ENCODE measurements around the gene NR0B2. TPM values are rescaled to one million over a fixed set of nuclear protein-coding genes. Genes with fewer than 3 reads are reported as not detected.

NR0B2 gene
- total RNA-seq, 1 donor from 2014 or later, result not detected

DNA sequence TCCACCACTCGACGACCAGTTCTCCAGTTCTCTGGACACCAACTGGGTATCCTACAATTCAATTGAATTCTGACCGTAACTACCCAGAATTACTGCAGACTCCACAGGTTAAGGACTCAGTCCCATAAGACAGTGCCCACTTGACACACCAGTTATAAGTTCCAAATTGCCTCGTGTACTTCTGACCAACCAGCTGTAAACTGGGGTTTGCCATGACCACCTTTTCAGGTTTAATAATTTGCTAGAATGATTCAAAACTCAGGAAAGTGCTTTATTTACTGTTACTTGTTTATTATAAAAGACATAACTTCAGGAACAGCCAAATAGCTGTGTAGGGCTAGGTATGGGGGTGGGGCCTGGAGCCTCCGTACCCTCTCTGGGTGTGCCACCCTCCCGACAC lies 23.0 kb upstream of the NR0B2 start:
- DNase-seq, result no peak

DNA sequence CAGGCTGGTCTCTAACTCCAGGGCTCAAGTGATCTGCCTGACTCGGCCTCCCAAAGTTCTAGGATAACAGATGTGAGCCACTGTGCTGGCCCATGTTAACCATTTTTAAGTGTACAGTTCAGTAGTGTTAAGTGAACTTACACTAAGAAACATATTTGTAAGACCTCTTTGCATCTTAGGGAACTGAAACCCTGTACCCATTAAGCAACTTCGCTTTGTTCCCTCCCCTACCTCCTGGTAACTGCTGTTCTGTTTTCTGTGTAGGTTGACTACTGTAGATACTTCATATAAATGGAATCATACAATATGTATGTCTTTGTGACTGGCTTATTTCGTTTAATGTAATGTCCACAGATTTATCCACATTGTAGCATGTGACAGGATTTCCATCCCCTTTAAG lies 18.8 kb upstream of the NR0B2 start:
- DNase-seq, result no peak

DNA sequence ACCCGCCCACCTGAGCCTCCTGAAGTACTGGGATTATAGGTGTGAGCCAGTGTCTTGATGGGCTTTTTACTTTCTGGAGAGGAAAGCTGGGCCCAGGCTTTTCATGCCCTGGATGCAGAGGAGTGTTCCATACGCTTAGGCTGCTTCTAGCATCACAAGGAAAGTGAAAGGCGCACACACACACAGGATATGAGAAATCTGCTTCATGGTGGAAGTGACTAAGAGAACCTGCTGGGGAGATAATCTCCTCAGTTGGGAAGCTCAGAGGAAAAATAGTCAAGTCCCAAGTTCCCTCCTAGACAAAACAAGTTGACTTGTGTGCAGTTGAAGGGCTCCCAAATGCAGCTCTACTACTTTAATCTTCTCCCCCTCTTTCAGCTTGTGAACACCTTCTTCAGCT lies 9.9 kb upstream of the NR0B2 start:
- DNase-seq, result no peak

DNA sequence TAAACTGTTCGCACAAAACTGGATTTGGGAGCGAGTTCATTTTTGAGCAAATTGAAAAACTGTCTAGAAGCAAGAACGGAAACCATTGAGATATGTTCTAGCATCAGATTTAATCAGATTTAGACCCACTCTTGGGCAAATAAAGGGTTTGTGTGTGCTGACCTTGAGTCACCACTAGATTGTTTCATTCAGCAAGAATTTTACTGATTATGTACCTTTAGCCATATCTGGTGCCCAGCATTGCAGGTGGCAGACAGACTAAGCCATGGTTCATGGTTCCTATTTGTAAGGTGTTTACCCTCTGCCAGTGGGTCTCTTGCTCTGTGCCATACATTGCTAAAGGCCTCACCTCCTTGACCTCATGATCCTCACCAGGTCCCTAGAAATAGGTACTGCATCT lies 9.1 kb upstream of the NR0B2 start:
- no peak for DNase-seq

DNA sequence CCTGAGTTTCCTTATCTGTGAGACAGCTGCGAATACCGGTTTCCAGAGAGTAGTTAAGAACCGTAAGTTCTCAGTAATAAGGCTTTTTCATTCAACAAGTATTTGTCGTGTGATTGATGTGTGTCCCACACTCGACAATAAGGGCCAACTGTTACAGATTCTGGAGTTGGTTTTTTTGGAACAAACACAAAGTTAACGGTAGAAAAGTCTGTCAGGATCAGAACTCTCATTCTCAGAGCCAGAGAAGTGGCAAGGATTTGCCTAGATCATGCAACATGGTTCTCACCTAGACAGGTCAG lies 8.6 kb upstream of the NR0B2 start:
- no peak for DNase-seq

DNA sequence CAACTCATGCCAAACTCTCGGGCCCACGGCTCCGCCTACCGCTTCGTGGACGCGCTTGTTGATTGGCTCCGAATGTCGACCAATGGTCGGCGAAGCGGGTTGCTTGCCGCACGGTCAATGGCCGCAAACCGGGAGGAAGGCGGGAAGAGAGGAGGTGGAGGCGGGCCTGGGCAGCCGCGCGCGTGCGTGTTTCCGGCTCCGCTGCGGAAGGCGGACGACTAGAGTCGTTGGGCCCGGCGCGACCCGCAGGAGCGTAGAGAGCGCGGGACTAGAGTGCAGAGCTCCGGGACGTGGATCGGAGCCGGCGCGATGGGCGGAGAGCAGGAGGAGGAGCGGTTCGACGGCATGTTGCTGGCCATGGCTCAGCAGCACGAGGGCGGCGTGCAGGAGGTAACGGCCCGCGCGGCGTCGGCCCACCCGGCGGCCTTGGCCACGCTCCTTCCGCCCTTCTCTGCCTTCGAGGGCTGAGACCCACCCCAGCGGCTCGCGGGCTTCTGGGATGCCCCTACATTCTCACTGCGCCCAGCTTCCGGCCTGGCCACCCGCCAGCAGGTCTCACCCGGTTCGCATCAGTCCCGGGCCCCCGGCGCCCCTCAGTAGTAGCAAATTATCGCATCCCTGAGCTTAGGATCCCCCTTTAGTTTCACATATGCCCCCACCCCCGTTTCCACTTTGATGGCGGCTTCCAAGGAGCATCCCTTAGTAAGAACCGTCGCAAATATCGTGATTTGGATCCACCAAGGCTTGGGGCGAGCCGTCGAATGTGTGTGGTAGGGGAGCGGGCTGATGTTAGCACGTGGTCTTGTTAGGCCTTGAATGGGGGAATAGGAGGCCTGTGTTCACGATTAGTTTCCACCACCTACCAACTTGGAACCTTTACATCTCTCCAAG lies 8.0 kb upstream of the NR0B2 start, which contains the start of gene NUDC:
NUDC (plus strand) TSS at position 204 of the 891 bp plus-strand sequence; CDS start at position 310, 106 bp downstream.
- DNase-seq, result peak; percentile 98

DNA sequence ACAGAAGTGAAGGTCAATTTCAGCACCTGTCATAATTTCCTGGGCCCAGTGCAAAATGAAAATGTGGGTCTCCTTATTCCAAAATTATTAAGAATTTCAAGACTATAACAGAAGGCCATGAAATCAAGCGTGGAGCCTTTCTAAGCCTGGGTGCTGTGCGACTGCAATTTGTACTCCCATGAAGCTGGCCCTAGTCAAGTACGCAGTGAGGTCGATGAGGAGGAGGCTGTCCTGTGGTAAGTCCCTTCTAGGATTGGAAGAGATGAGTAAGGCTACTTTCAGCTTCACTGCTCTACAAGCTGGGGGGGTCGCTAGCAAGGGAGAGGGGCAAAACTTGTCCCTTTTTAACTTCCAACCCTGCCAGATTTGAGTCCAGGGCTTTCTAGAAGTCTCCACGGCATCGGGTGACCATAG lies 7.4 kb upstream of the NR0B2 start:
- no peak for DNase-seq

DNA sequence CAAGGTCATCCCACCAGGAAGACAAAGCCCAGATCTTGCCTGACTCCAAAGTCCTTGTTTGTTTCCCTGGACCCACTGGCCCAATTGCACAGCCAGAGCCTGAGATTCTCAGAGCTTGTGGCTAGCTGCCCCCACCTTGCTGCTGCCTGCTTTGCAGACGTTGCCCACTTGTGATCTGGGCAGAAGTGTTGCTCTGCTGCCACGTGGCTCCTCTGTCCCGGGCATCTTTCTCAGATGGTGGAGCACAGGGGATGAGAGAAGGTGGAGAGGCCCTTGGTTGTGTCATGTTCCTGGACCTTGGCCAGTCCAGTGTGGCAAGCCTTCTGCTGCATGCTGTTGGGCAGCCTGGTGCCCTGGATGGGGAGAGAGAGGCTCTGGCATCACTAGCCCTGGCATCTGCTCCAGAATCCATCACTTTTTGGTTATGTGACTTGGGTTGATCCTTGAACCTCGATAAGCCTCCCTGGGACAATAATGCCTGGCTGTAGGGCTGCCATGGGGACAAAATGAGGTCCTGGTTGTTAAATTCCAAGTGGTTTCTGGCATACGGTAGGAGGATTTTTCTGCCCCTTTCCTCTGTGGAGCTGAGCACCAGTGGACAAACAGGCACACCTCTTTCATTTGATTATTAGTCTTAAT lies 1.5 kb upstream of the NR0B2 start:
- DNase-seq, result no peak

DNA sequence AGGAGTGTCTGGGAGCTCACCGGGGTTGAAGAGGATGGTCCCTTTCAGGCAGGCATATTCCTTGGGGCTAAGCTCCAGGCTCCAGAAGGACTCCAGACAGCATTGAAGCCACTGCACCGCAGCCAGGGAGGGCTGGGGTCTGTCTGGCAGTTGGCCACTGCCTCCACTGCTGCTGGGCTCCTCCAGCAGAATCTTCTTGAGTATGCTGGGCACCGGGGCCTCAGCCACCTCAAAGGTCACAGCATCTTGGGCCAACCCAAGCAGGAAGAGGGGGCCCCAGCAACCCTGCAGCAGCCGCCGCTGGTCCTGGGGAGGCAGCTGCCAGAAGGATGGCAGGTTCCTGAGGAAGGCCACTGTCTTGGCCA lies 404 bp downstream of the NR0B2 start:
- no peak for DNase-seq

DNA sequence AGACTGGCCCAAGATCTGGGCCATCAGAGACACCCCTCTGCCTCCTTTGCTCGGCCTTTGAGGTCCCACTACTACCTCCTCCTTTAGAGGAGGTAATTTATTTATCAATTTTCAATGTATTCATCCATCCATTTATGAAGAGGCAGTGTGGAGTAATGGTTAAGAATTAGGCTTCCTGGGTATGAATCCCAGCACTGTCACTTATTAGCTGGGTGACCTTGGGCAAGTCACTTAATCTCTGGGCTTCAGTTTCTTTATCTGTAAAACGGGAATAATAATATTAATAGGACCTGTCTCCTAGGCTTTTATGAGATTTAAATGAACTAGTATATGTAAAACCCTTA lies 1.7 kb downstream of the NR0B2 start:
- no peak for DNase-seq

DNA sequence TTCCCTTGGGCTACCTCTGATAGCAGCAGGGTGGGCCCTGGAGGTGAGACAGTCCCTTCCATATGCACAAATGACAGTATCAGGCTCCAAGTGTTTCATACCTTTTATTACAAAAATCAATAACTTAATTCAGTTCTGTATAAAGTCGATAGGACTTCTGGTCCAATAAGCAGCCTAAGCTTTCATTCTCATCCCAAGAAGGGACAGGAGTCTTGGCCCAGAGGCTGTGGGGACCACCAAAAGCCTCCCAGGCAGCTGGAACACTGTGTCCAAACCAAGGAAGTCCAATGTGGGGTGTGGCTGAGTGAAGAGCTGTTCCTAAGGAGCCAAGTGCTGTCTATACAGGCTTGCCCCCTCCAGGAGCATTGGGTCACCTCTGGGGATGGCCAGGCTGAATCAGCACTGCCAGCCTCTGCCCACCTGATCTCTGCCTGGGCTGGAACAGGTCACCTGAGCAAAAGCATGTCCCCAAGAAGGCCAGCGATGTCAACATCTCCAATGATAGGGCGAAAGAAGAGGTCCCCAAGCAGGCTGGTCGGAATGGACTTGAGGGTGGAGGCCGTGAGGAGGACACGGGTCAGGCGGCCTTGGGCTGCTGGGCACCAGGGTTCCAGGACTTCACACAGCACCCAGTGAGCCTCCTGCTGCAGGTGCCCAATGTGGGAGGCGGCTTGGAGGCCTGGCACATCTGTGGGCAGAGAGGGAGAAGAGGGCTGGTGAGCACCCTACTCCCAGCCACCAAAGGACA lies 2.2 kb downstream of the NR0B2 start:
- no peak for DNase-seq

DNA sequence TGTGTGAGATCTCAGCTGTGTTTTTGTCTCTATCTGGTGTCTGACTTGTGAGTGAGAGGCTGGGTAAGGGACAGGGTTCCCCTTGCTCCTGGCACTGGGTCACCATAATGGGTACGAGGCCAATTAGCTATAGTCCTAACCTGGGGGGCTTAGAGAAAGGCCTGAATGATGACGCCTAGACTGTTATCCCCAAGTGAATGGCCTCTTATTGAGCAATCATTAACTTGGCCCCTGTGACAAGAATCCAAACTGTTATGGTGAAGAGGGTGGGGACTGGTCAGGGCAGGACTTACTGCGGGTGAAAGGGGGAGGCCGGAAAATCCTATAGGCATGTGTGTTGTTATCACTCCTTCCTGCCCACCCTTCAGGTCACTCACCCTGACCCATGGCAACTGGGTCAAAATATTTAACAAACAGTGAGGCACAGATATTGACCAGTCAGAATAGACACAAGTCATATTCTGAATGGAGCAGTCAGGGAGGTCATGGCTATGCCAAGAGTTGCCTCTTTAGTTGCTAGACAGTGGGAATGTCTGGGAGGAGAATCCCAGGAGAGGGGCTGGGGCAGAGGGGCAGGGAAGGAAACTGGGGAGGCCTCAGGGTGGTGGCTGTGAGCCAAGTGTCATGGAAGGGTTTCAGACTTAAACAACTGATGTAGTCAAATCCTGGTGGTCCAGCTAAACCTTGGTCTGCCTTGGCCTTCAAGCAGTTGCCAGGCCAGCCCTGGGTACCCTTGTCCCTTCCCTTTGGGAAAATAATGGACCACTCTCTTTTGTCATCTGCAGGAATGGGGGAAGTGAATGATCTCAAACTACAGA lies 3.2 kb downstream of the NR0B2 start:
- no peak for DNase-seq

DNA sequence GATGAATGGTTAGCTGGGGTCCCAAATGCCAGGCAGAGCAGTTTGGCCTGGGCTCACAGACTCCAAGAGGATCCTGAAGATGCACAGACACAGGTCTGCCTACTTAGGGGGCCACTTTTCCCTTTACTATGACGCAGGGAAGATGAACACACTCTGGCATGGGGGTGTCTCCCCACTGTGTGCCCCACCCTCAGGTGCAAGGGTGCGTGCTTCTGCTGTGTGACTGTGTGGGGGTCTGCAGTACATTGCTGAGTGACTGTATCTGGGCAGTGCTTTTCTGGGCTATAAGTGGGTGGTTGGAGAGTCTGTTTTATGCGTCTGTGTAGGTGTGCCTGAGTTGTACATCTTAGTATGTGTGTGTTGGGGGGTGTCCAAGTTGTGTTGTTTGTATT lies 3.8 kb downstream of the NR0B2 start:
- DNase-seq, result no peak

DNA sequence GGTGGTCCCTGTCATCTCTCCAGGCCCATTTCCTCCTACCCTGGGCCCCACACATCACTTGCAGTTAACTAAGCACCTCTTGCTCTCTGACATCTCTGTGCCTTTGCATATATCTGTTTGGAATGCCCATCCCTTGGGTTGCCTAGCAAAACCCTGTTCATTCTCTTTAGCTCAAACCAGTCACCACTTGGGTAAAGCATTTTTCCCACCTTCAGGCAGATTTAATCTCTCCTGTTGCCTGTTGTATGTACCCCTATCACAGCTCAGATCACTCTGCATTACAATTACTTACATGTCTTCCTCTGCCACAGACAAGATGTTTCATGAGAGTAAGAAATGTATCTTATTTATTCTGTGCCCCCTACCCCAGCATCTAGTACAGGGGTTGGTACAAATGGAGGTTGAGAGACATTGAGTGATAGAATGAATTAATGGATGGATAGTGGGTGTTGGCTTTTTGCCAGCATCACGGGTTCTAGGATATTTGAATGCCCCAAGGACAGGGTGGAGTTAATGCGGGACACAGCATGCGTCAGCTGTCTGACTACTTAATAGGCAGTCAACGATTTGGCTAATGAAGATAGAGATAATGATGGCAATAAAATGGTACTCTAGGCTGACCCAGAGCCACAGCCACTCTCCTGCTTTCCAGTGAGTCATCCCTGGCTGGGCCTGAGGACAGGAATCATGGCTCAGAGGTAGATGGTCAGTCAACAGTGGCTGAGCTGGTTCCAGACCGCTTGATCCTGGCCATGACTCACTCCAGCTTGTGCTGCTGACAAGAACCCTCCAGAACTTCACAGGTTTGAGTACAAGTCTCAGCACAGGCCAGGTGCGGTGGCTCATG lies 6.5 kb downstream of the NR0B2 start:
- DNase-seq, result no peak

DNA sequence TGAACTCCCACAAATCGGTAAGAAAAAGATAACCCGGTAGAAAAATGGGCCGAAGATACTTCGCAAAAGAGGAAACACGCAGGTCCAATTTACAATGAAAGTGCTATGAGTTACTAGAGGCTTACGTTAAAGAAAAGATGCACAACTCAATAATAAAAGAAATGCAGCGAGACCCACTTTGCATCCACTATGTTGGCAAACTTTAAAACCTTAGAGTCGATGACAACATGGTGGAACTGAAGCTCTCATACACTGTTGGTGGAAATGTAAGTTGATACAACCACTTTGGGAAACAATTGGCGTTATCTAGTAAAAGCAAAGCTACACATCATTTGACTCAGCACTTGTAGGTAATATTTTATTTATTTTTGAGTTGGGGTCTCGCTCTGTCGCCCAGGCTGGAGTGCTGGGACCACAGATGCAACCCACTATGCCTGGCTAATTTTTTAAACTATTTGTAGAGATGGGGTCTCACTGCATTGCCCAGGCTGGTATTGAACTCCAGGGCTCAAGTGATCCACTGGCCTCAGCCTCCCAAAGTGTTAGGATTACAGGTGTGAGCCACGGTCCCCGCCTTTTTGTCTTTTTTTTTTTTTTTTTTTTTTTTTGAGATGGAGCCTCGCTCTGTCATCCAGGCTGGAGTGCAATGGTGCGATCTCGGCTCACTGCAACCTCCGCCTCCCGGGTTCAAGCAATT lies 12.8 kb downstream of the NR0B2 start:
- no peak for DNase-seq

DNA sequence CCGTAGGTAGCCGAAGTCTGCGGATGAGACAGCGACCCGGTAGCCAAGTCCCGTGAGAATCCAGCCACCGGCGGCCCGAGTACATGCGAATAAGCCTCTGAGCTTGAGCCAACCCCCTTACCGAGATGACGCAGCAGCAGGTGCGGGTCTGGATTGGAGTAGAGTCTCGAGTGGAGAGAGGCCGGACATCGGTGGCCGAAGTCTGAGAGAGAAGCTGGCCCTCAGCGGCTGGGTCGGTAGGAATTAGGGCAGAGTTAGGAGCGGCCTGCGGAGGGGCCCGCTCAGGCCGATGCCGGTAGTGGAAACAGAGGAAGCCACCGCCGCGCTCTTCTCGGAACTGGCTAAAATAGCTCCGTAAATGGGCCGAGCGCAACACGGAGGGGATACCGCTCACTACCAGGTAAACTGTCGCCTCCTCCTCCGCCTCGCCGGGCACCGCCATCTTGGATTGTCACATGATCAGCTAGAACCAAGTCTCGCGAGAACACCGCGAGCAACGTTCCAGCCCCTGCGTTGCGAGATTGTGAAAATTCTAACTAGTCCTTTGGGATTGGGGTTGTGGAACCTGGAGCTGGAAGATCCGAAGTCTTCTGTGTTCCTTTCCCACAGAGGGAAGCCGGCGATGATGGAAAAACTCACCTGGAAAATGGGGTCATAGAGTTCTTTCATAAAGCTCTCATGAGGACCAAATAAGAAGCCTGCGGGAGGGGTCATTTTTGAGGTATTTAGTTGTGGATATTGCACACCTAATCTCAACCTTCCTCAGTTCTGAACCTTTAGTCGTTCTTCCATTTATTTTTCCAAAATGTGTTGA lies 13.6 kb downstream of the NR0B2 start, which contains the start of gene GPATCH3:
GPATCH3 (minus strand) TSS at position 467 of the 814 bp plus-strand sequence; CDS start at position 442, 25 bp downstream.
- peak; percentile 72 for DNase-seq

DNA sequence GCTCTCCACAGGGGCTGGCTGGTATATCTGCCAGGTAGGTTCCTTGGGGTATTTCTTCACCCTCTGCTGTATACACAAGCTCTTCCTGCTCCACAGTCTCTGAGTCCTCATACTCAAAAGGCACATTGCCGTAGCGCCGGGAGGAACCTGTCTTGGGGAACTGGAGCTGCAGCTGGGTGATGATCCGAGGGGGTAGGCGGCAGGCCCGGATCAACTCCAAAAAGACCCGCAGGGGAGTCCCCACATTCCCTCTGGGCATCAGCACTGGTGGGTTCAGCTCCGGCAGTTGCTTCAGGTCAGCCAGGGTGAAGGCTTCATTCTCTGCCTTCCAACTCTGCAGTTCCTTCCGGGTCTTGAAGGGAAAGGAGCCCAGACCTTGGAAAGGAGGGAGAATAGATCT lies 16.4 kb downstream of the NR0B2 start:
- no peak for DNase-seq

DNA sequence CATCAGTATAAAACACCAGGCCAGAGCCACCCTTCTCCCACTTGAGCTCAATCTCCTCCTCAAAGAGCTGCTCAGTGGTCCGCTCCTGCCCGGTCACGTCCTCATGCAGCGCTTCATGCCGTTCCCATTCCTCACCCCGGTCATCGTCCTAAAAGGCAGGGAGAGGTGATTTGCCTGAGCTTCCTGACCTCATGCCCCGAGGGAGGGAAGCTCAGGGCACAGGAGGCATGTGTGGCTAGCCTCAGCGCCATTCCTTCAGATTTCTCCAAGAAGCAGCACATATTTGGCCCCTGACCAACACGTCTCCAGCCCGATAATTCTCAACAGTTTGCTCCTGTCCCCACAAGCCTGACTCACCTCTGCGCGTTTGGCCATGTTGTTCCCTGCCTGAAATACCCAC lies 19.5 kb downstream of the NR0B2 start:
- no peak for DNase-seq

DNA sequence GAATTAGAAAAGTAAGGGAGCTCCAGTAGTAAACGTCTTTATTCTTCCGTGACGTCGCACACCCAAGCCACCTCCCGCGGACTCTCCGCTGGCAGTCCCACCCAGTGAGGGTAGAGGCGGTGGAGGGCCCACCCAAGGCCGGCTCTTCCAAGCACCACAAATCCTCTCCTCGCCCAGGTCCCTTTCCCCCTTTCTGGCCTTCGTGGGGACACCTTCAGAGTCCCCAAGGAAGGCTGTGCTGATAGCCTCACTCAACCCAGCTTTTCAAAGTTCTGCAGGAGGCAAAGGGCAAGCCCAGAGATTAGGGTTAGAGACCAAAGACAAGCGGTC lies 23.3 kb downstream of the NR0B2 start:
- DNase-seq, result no peak

Data from occipital lobe (tissue), 2 donors.